IMR-90 (cell line): Measurements from ENCODE around the gene MGAT5B. TPM values are rescaled to one million over a fixed set of nuclear protein-coding genes. Genes with fewer than 3 reads are reported as not detected.
A peak's percentile ranks its signal among the peaks of the same experiment; 100 is the strongest.

Source experiments
- ATAC-seq: fragments of 200-7000 bp; cut with Tn5 transposase; 2 replicates; pipeline ENCODE4 v1.9.1; 2020; ENCODE audit warnings: low read depth, mild to moderate bottlenecking, moderate library complexity
- BruUV-seq: library from RNA; stranded (reverse); fragments of 400-500 nt; replicated peaks from 2 replicates; lab custom pipeline; 2021; lab: Mats Ljungman, UMichigan
- CTCF ChIA-PET: fragments of 300-600 bp; formaldehyde crosslinking; extraction: SDS; loops from one replicate; lab custom pipeline; 2021; ENCODE audit warnings: antibody characterized with exemption; lab: Yijun Ruan, JAX
- POLR2A ChIA-PET: fragments of 300-600 bp; sonication (Branson Sonifier 250); formaldehyde crosslinking; loops from one replicate; lab custom pipeline; 2022; ENCODE audit warnings: antibody characterized with exemption; ENCODE audit not compliant: unreplicated experiment; lab: Charles Lee
- DNase-seq: peaks from one replicate; pipeline ENCODE4 v3.0.0; 2013
- H2AFZ ChIP-seq: replicated peaks from 2 replicates; pipeline ENCODE3; 2013; ENCODE audit warnings: low read length, mild to moderate bottlenecking; ENCODE audit not compliant: poor library complexity
- H2AK5ac ChIP-seq: 2 replicates; pipeline ENCODE4 v1.6.1; 2013; ENCODE audit warnings: low read depth, low read length, inconsistent platforms
- H2AK9ac ChIP-seq: replicated peaks from 2 replicates; pipeline ENCODE3; 2013; ENCODE audit warnings: mild to moderate bottlenecking, low read depth, low read length, moderate library complexity; ENCODE audit not compliant: poor library complexity
- H2BK120ac ChIP-seq: 2 replicates; pipeline ENCODE4 v1.6.1; 2013; ENCODE audit warnings: low read depth, low read length, inconsistent platforms
- H2BK15ac ChIP-seq: 3 replicates; pipeline ENCODE4 v1.6.1; 2013; ENCODE audit warnings: low read depth, low read length, inconsistent platforms
- H2BK20ac ChIP-seq: 2 replicates; pipeline ENCODE4 v1.6.1; 2013; ENCODE audit warnings: low read depth, mild to moderate bottlenecking, inconsistent platforms, low read length, moderate library complexity
- H2BK5ac ChIP-seq: 2 replicates; pipeline ENCODE4 v1.6.1; 2013; ENCODE audit warnings: mild to moderate bottlenecking, low read depth, low read length, inconsistent platforms; ENCODE audit not compliant: poor library complexity, severe bottlenecking
- H3K14ac ChIP-seq: replicated peaks from 2 replicates; pipeline ENCODE4 v1.6.1; 2013; ENCODE audit warnings: low read depth, low read length, inconsistent platforms
- H3K18ac ChIP-seq: 2 replicates; pipeline ENCODE4 v1.6.1; 2013; ENCODE audit warnings: low read depth, low read length, control low read depth
- H3K23ac ChIP-seq: 2 replicates; pipeline ENCODE4 v1.6.1; 2013; ENCODE audit warnings: low read depth, low read length, inconsistent platforms
- H3K27ac ChIP-seq: 2 replicates; pipeline ENCODE4 v1.5.1; 2013; ENCODE audit warnings: mild to moderate bottlenecking, control low read depth, low read length; ENCODE audit not compliant: insufficient read depth
- H3K27me3 ChIP-seq: 2 replicates; pipeline ENCODE4 v1.6.1; 2013; ENCODE audit warnings: low read length; ENCODE audit not compliant: control insufficient read depth, insufficient read depth
- H3K36me3 ChIP-seq: 2 replicates; pipeline ENCODE4 v1.6.1; 2013; ENCODE audit warnings: low read length, mixed read lengths; ENCODE audit not compliant: control insufficient read depth, insufficient read depth
- H3K4ac ChIP-seq: 2 replicates; pipeline ENCODE4 v1.6.1; 2013; ENCODE audit warnings: low read depth, low read length, inconsistent platforms
- H3K4me1 ChIP-seq: 2 replicates; pipeline ENCODE4 v1.6.1; 2013; ENCODE audit warnings: low read length, mixed read lengths; ENCODE audit not compliant: control insufficient read depth, insufficient read depth
- H3K4me2 ChIP-seq: 2 replicates; pipeline ENCODE4 v1.6.1; 2013; ENCODE audit warnings: low read depth, mild to moderate bottlenecking, control low read depth, low read length, moderate library complexity
- H3K4me3 ChIP-seq: 2 replicates; pipeline ENCODE4 v1.5.1; 2013; ENCODE audit warnings: low read depth, mild to moderate bottlenecking, control low read depth, low read length, moderate library complexity; ENCODE audit not compliant: insufficient read depth
- H3K56ac ChIP-seq: 2 replicates; pipeline ENCODE4 v1.6.1; 2013; ENCODE audit warnings: low read length, inconsistent platforms; ENCODE audit not compliant: insufficient read depth; ENCODE audit errors: extremely low read depth
- H3K79me1 ChIP-seq, 2 experiments: 2 replicates each; pipeline ENCODE4 v1.6.1; 2013; ENCODE audit warnings: low read length in 2 of 2, inconsistent platforms in 1 of 2, low read depth in 1 of 2
- H3K9ac ChIP-seq: 2 replicates; pipeline ENCODE4 v1.6.1; 2013; ENCODE audit warnings: low read depth, low read length, control low read depth
- H3K9me1 ChIP-seq: 2 replicates; pipeline ENCODE4 v1.6.1; 2013; ENCODE audit warnings: low read length, inconsistent platforms; ENCODE audit not compliant: insufficient read depth
- H3K9me3 ChIP-seq: 2 replicates; pipeline ENCODE4 v1.6.1; 2013; ENCODE audit warnings: low read length; ENCODE audit not compliant: control insufficient read depth, insufficient read depth
- H4K20me1 ChIP-seq: 2 replicates; pipeline ENCODE4 v1.6.1; 2013; ENCODE audit warnings: low read length, inconsistent platforms; ENCODE audit not compliant: insufficient read depth
- H4K5ac ChIP-seq: 2 replicates; pipeline ENCODE4 v1.6.1; 2013; ENCODE audit warnings: mild to moderate bottlenecking, low read depth, low read length, control low read depth
- H4K8ac ChIP-seq, 2 experiments: 2 replicates each; pipeline ENCODE4 v1.6.1; 2013; ENCODE audit warnings: low read depth in 2 of 2, low read length in 2 of 2, control low read depth in 1 of 2, inconsistent platforms in 1 of 2
- H4K91ac ChIP-seq: 2 replicates; pipeline ENCODE4 v1.6.1; 2013; ENCODE audit warnings: low read depth, low read length, inconsistent platforms; ENCODE audit not compliant: insufficient read depth
- RCOR1 ChIP-seq: IDR thresholded peaks from 2 replicates; pipeline ENCODE4 v1.6.1; 2012; ENCODE audit warnings: mild to moderate bottlenecking, low read length, improper control_type of control experiment; ENCODE audit not compliant: insufficient replicate concordance
- WGBS, 2 experiments: methylation state at CpG; one replicate each; pipeline versions ENCODE4 v1.1.5 to v1.1.7; 2013; ENCODE audit warnings: missing lambda C conversion rate in 2 of 2; ENCODE audit not compliant: insufficient read length in 1 of 2; ENCODE audit errors: extremely low coverage in 2 of 2; 5-methylcytosine and 5-hydroxymethylcytosine counted together
- dilution Hi-C: fragments of 300-500 bp; cut with HindIII; formaldehyde crosslinking; loops from one replicate; pipeline ENCODE4 v1.14.3; 2018; ENCODE audit warnings: low sequenced_read_pairs; ENCODE audit not compliant: unreplicated experiment
- in situ Hi-C: fragments of 300-500 bp; cut with MboI; formaldehyde crosslinking; loops from 3 replicates; pipeline ENCODE4 v1.14.3; 2019; ENCODE audit warnings: low sequenced_read_pairs, inconsistent platforms, mixed read lengths
- intact Hi-C: fragments of 100-400 bp; cut with micrococcal nuclease; formaldehyde crosslinking; loops from 2 replicates; pipeline ENCODE4 v1.10.0; 2022
- polyA plus RNA-seq, 3 experiments: library from polyadenylated mRNA; depleted of rRNA; stranded (reverse); fragments of >200 nt; gene quantifications; 2 replicates each; pipeline ENCODE4 v1.2.3, GENCODE V29; 2012; ENCODE audit warnings: low replicate concordance in 1 of 3
- total RNA-seq: library from RNA; depleted of rRNA; stranded (reverse); fragments of >200 nt; gene quantifications from 2 replicates; pipeline ENCODE4 v1.2.3, GENCODE V29; 2012

Gene MGAT5B
- total and polyA plus RNA-seq, 2 of the 4 experiments (the other 2 are of a cell fraction) = 0.54 to 2.0 TPM

DNA sequence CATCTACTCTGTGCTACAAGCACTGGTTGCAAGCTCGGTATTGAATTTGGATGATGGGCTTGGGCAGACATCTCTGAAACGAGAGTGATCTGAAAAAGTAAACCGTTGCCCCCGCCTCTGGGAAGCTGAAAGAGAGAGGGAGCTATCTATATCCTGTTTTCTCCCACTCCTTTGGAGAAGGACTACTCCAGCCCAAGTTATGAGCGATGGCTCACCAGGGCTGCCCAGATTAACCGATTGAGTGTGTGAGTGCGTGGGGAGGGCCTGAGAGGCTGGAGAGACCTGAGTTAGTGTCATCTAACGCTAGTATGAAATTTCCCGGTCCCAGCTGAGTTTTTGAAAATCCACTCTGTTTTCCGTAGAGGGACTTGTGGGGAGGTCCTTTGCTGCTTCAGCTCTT is 11.5 kb downstream of the MGAT5B start:
- no CpG with 5 or more reads among the region's 10 CpGs for WGBS, 2 experiments
- Histone ChIP-seq H3K4ac (no peak overlapping the region), H2BK5ac (no peak overlapping the region), H3K23ac (no peak overlapping the region), H3K4me2 (no peak overlapping the region), H3K56ac (no peak overlapping the region), H2BK120ac (no peak overlapping the region), H3K27me3 (peaks cover 26% of the 10 kb centered on the region), H4K8ac (no peak overlapping the region), H2BK20ac (no peak overlapping the region), H3K4me1 (no peaks in the 10 kb centered on the region), H4K20me1 (peaks cover 3% of the 10 kb centered on the region), H2AK9ac (no peak overlapping the region), H4K91ac (no peak overlapping the region), H3K36me3 (no peaks in the 10 kb centered on the region), H3K79me1 (no peaks in the 10 kb centered on the region), H3K9me1 (no peaks in the 10 kb centered on the region), H2AFZ (no peak overlapping the region), H3K9ac (no peak overlapping the region), H3K4me3 (no peak overlapping the region), H2BK15ac (no peak overlapping the region), H3K14ac (no peak overlapping the region), H3K27ac (no peak overlapping the region), H3K18ac (no peak overlapping the region), H3K9me3 (no peaks in the 10 kb centered on the region; the same call in 1 of the 2 replicates), H2AK5ac (no peak overlapping the region), H4K5ac (no peak overlapping the region)
- intact Hi-C loops = no loop called here
- peak; percentile 14 for DNase-seq
- ChIA-PET POLR2A (no interaction called here), CTCF (interaction anchor here (1.7 kb wide), 1 partner anchor 12 kb away, joined by 7 read pairs; the partner anchor contains the start of gene MGAT5B)
- in situ Hi-C loops = no loop called here
- BruUV-seq = no TSS peak
- no peak for TF ChIP-seq RCOR1
- ATAC-seq = no peak
- dilution Hi-C loops = no loop called here
